ENCODE results near the gene CACNB2. TPM values are rescaled to one million over a fixed set of nuclear protein-coding genes. Genes with fewer than 3 reads are reported as not detected.
A peak's percentile ranks its signal among the peaks of the same experiment; 100 is the strongest.

Gene CACNB2
- total RNA-seq, 4 donors from 2014 or later, result 73.5 to 108 (median 87.2) TPM

- H3K9me3 ChIP-seq, result no peaks in the 10 kb centered on the region
- no peak for DNase-seq (ENCODE audit: extremely low spot score)
- H3K27ac ChIP-seq (replicated peaks in 1 of 4), result no peak overlapping the region
- intact Hi-C loops (cut with DNase I), result no loop called here
- H3K4me1 ChIP-seq, result peaks cover 9 to 54% (median 33%) of the 10 kb centered on the region in 4 donors
- H3K36me3 ChIP-seq, result peaks cover 0 to 18% (median 0%) of the 10 kb centered on the region in 4 donors
- 94% methylated on average over 3 of the region's 3 CpGs for WGBS
- H3K27me3 ChIP-seq, result no peaks in the 10 kb centered on the region
- TF ChIP-seq POLR2A (IDR thresholded peaks at IDR 0.05; ENCODE audit: low read depth) (no peak), EP300 (IDR thresholded peaks at IDR 0.05) (no peak), CTCF (IDR thresholded peaks at IDR 0.05) (no peak), POLR2AphosphoS5 (IDR thresholded peaks at IDR 0.05) (no peak)
- H3K4me3 ChIP-seq, result no peak overlapping the region
These were observed 361.0 kb downstream of the CACNB2 start for GRCh38 chr10:18501198-18501597.

GRCh38 chr10:18501629-18502028 is 361.4 kb downstream of the CACNB2 start:
- Histone ChIP-seq H3K36me3 (peaks cover 0 to 22% (median 0%) of the 10 kb centered on the region in 4 donors), H3K4me3 (no peak overlapping the region), H3K4me1 (peaks cover 9 to 54% (median 33%) of the 10 kb centered on the region in 4 donors), H3K9me3 (no peaks in the 10 kb centered on the region), H3K27me3 (no peaks in the 10 kb centered on the region), H3K27ac (replicated peaks in 1 of 4) (no peak overlapping the region)
- TF ChIP-seq CTCF (IDR thresholded peaks at IDR 0.05), result no peak
- no peak for TF ChIP-seq POLR2AphosphoS5 (IDR thresholded peaks at IDR 0.05)
- TF ChIP-seq POLR2A (IDR thresholded peaks at IDR 0.05; ENCODE audit: low read depth), result no peak
- no peak for TF ChIP-seq EP300 (IDR thresholded peaks at IDR 0.05)
- 70% methylated on average over 5 of the region's 5 CpGs for WGBS
- DNase-seq (ENCODE audit: extremely low spot score), result no peak
- intact Hi-C loops (cut with DNase I), result no loop called here

- no peaks in the 10 kb centered on the region for H3K9me3 ChIP-seq
- H3K27ac ChIP-seq (replicated peaks in 1 of 4), result no peak overlapping the region
- H3K4me1 ChIP-seq, result peaks cover 9 to 44% (median 24%) of the 10 kb centered on the region in 4 donors
- no peaks in the 10 kb centered on the region for H3K27me3 ChIP-seq
- WGBS, result 93% methylated on average over 5 of the region's 5 CpGs
- no peak for TF ChIP-seq CTCF (IDR thresholded peaks at IDR 0.05)
- TF ChIP-seq POLR2AphosphoS5 (IDR thresholded peaks at IDR 0.05), result no peak
- TF ChIP-seq EP300 (IDR thresholded peaks at IDR 0.05), result no peak
- TF ChIP-seq POLR2A (IDR thresholded peaks at IDR 0.05; ENCODE audit: low read depth), result no peak
- H3K36me3 ChIP-seq, result peaks cover 0 to 31% (median 2%) of the 10 kb centered on the region in 4 donors
- H3K4me3 ChIP-seq, result no peak overlapping the region
- no peak for DNase-seq (ENCODE audit: extremely low spot score)
- intact Hi-C loops (cut with DNase I), result no loop called here
These were observed 363.9 kb downstream of the CACNB2 start for GRCh38 chr10:18504161-18504560.

DNA sequence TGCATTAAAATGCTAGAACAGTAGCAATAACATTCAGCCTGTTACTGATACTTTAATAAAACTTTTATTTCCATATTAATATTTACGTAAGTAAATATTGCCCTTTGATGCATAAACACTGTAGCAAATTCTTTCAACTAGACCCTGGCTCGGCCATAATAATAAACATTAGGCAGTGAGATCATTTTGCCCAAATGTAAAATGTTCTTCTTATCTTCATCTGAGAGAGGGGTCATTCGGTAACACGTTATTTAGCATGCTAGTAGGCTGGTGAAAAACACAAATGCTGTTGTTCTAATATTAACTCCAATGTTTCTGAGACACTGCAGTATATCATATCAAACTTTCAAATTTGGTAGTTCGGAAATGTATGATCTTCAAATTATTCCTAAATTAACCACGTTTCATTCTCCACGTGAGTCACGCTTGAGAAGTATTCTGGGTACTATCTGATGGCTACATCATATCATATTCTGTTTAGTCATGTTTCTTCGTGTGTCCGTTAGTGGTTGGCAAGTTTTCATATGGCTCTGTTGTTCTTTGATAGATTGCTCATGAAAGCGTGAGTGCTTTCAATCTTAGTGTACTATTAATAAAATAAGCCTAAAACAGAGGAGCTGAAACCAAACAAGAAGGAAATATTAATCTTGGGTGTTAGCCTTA is 365.4 kb downstream of the CACNB2 start:
- intact Hi-C loops (cut with DNase I), result no loop called here
- Histone ChIP-seq H3K36me3 (peaks cover 0 to 43% (median 5%) of the 10 kb centered on the region in 4 donors), H3K27me3 (no peaks in the 10 kb centered on the region), H3K27ac (replicated peaks in 1 of 4) (peak overlapping the region in 2 of 4 donors; percentile 14 to 16), H3K9me3 (no peaks in the 10 kb centered on the region), H3K4me1 (peaks cover 9 to 35% (median 18%) of the 10 kb centered on the region in 4 donors), H3K4me3 (no peak overlapping the region)
- 64% methylated on average over 11 of the region's 11 CpGs for WGBS
- no peak for DNase-seq (ENCODE audit: extremely low spot score)
- TF ChIP-seq EP300 (IDR thresholded peaks at IDR 0.05) (no peak), CTCF (IDR thresholded peaks at IDR 0.05) (no peak), POLR2A (IDR thresholded peaks at IDR 0.05; ENCODE audit: low read depth) (no peak), POLR2AphosphoS5 (IDR thresholded peaks at IDR 0.05) (no peak)

Data from esophagus muscularis mucosa (tissue), 4 donors.